HG03432 (cell line): ENCODE measurements around the gene CYTH3.

Experiments
- ATAC-seq: cut with Tn5 transposase; IDR thresholded peaks from one replicate; pipeline ENCODE4 v1.9.1; 2021; ENCODE audit warnings: mild to moderate bottlenecking, moderate library complexity; ENCODE audit not compliant: unreplicated experiment

Gene CYTH3

GRCh38 chr7:6258440-6259182 is 13.8 kb downstream of the CYTH3 start:
- no peak for ATAC-seq

- no peak for ATAC-seq
Measured at GRCh38 chr7:6257675-6258074, 14.7 kb downstream of the CYTH3 start.

- ATAC-seq = peak; percentile 83
Measured at GRCh38 chr7:6256677-6257535, 15.5 kb downstream of the CYTH3 start.

- ATAC-seq = no peak
Measured at GRCh38 chr7:6256109-6256483, 16.3 kb downstream of the CYTH3 start.

GRCh38 chr7:6254866-6255265 is 17.6 kb downstream of the CYTH3 start:
- no peak for ATAC-seq

- no peak for ATAC-seq
Measured at GRCh38 chr7:6252748-6253147, 19.7 kb downstream of the CYTH3 start.

GRCh38 chr7:6252341-6252746 is 20.1 kb downstream of the CYTH3 start:
- ATAC-seq = no peak

- no peak for ATAC-seq
Measured at GRCh38 chr7:6251653-6252052, 20.8 kb downstream of the CYTH3 start.

GRCh38 chr7:6250364-6250833 is 22.0 kb downstream of the CYTH3 start:
- ATAC-seq = peak; percentile 91

- ATAC-seq = no peak
Measured at GRCh38 chr7:6249043-6249442, 23.4 kb downstream of the CYTH3 start.

- no peak for ATAC-seq
Measured at GRCh38 chr7:6248581-6248980, 23.8 kb downstream of the CYTH3 start.

- ATAC-seq = no peak
Measured at GRCh38 chr7:6246251-6246917, 26.0 kb downstream of the CYTH3 start.

GRCh38 chr7:6244021-6244420 is 28.4 kb downstream of the CYTH3 start:
- no peak for ATAC-seq

GRCh38 chr7:6243168-6243567 is 29.3 kb downstream of the CYTH3 start:
- ATAC-seq = no peak

- no peak for ATAC-seq
Measured at GRCh38 chr7:6242561-6242960, 29.9 kb downstream of the CYTH3 start.

GRCh38 chr7:6241607-6241973 is 30.8 kb downstream of the CYTH3 start:
- no peak for ATAC-seq

GRCh38 chr7:6238309-6238925 is 34.0 kb downstream of the CYTH3 start:
- no peak for ATAC-seq

- no peak for ATAC-seq
Measured at GRCh38 chr7:6237730-6238129, 34.7 kb downstream of the CYTH3 start.

GRCh38 chr7:6237011-6237410 is 35.4 kb downstream of the CYTH3 start:
- no peak for ATAC-seq

GRCh38 chr7:6235029-6235871 is 37.2 kb downstream of the CYTH3 start:
- ATAC-seq = no peak
